Neural crest cell (in vitro differentiated cells): ENCODE measurements around the gene FNDC3B. TPM values are rescaled to one million over a fixed set of nuclear protein-coding genes. Genes with fewer than 3 reads are reported as not detected.
A peak's percentile ranks its signal among the peaks of the same experiment; 100 is the strongest.

Experiments used
- DNase-seq: peaks from one replicate; pipeline ENCODE4 v3.0.0; 2021; ENCODE audit warnings: low read depth, mixed read lengths, low spot score
- H3K27ac Mint-ChIP-seq: one replicate; pipeline ENCODE4 v1.8.0; 2021; ENCODE audit warnings: mild to moderate bottlenecking, mixed read lengths; ENCODE audit not compliant: unreplicated experiment
- H3K27me3 Mint-ChIP-seq: 2 replicates; pipeline ENCODE4 v1.8.0; 2021; ENCODE audit warnings: low read depth, mild to moderate bottlenecking, mixed read lengths
- H3K36me3 Mint-ChIP-seq: 2 replicates; pipeline ENCODE4 v1.8.0; 2021; ENCODE audit warnings: low read depth, mild to moderate bottlenecking, mixed read lengths
- H3K4me1 Mint-ChIP-seq: 2 replicates; pipeline ENCODE4 v1.8.0; 2021; ENCODE audit warnings: mixed read lengths
- H3K4me3 Mint-ChIP-seq: one replicate; pipeline ENCODE4 v1.8.0; 2021; ENCODE audit warnings: mild to moderate bottlenecking, mixed read lengths
- H3K9me3 Mint-ChIP-seq: 2 replicates; pipeline ENCODE4 v1.8.0; 2021; ENCODE audit warnings: mixed read lengths
- total RNA-seq: library from RNA; stranded (reverse); gene quantifications from 2 replicates; pipeline ENCODE4 v1.2.1, GENCODE V29; 2021
- TF ChIP-seq, protein P1 (sequence below): fragments of 200-600 bp; sonication (generic); conservative IDR thresholded peaks from 2 replicates; pipeline ENCODE4 v1.5.0; 2021; ENCODE audit warnings: antibody characterized with exemption, mild to moderate bottlenecking

FNDC3B gene
- total RNA-seq, 1 donor from 2014 or later: 41.5 TPM

DNA sequence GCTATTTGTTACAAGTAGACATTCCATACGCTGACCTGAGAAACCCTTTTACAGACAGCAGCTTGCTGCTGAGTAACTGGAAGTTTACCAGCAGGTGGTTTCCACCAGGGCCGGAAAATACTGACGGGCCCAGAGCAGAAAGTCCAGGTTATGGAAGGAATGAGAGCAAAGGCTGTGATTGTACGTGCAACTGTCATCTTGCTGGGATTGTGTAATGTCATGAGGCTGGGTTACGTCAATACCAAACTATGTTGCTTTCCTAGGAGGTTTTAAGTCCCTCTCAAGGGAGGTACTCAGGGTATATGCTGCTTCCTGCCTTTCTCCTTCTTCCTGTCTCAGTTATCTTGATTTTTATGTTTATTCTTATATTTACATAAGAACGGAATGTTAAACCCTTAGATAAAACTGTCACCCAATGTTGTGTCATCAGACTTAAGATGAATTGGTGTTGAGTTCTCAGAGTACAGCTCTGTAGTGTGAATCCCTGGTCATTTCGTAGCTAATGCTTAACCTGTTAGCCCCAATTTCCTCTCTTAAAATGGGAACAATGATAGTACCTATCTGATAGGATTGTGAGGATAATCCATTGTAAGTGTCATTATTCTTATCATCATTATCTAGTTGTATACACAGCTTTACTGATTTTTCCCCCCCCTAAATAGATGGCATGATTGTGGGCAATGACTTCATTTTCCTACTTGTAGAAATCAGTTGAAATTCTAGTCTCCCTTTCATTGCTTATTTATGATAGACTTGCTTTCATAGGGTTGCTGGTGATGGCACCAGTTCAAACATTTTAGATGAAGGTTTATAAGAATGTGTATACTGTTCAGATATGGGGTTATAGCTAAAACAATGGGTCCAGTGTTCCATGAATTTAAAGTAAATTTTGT lies 101.4 kb downstream of the FNDC3B start:
- DNase-seq: no peak
- TF ChIP-seq, protein P1, sequence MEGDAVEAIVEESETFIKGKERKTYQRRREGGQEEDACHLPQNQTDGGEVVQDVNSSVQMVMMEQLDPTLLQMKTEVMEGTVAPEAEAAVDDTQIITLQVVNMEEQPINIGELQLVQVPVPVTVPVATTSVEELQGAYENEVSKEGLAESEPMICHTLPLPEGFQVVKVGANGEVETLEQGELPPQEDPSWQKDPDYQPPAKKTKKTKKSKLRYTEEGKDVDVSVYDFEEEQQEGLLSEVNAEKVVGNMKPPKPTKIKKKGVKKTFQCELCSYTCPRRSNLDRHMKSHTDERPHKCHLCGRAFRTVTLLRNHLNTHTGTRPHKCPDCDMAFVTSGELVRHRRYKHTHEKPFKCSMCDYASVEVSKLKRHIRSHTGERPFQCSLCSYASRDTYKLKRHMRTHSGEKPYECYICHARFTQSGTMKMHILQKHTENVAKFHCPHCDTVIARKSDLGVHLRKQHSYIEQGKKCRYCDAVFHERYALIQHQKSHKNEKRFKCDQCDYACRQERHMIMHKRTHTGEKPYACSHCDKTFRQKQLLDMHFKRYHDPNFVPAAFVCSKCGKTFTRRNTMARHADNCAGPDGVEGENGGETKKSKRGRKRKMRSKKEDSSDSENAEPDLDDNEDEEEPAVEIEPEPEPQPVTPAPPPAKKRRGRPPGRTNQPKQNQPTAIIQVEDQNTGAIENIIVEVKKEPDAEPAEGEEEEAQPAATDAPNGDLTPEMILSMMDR: no peak
- Mint-ChIP-seq H3K36me3 (peaks cover 9% of the 10 kb centered on the region), H3K27ac (peak overlapping the region; percentile 93), H3K27me3 (no peaks in the 10 kb centered on the region), H3K4me3 (peak overlapping the region; percentile 11), H3K9me3 (peaks cover 5% of the 10 kb centered on the region), H3K4me1 (peaks cover 85% of the 10 kb centered on the region)

DNA sequence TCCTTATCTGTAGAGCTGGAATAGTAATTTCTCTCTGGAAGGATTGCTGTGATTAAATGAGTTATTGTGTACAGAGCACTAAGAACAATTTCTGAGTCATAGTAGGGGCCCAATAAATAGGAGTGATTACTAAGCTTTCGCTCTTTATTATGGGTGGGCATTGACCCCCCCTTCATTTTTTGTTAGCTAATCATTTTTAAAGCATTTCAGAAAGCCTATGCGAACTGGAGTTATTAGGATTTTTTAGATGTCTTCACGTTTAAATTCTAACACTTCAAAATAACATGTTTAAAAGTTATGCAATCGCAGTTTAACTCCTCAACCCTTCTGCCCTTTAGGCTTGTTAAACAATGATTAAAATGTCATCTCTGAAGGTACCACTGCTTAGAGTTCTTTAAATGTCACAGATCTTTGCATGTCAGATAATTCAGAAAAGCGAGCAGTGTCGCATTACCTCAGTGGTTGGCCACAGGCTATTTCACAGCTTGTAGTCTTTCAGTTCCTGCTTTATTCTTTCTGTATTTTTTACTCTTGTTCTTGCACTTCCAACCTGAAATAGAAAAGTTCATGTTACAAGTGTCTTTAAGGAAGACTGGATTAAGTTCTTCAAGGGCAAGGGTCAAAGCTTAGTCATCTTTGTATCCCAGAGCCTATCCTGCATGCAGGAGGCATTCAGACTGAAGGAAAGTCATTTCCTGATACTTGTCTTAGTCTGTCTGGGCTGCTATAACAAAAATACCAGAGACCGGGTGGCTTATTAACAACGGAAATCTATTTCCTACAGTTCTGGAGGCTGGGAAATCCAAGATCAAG lies 102.9 kb downstream of the FNDC3B start:
- DNase-seq: no peak
- Mint-ChIP-seq H3K4me1 (peaks cover 81% of the 10 kb centered on the region), H3K27ac (peak overlapping the region; percentile 31), H3K36me3 (peaks cover 9% of the 10 kb centered on the region), H3K27me3 (no peaks in the 10 kb centered on the region), H3K9me3 (peaks cover 5% of the 10 kb centered on the region), H3K4me3 (no peak overlapping the region)
- TF ChIP-seq, protein P1: no peak

DNA sequence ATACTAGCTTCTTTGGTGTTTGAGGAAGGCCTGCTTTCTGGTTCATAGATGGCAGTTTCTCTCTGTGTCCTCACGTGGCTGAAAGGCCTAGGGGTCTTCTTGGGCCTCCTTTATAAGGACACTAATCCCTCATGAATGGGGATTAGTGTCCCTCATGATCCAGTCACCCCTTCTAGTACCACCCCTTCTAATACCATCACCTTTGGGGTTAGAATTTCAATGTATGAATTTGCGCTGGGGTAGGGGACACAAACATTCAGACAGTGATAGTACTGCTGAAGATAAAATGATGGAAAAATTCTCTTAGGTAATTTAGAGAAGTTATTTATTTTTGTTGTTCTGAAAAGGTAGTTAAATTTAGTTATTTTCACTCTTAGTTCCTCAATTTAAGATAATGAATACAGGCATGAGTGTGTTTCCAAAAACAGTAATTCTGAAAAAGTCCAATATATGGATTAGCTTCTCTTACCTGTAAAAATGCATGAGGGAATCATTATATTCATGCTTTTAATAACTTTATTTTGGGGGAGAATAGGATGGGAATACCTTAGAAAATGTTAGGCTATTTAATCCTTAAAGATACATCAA lies 103.6 kb downstream of the FNDC3B start:
- H3K27ac Mint-ChIP-seq: no peak overlapping the region
- H3K4me3 Mint-ChIP-seq: no peak overlapping the region
- no peaks in the 10 kb centered on the region for H3K27me3 Mint-ChIP-seq

DNA sequence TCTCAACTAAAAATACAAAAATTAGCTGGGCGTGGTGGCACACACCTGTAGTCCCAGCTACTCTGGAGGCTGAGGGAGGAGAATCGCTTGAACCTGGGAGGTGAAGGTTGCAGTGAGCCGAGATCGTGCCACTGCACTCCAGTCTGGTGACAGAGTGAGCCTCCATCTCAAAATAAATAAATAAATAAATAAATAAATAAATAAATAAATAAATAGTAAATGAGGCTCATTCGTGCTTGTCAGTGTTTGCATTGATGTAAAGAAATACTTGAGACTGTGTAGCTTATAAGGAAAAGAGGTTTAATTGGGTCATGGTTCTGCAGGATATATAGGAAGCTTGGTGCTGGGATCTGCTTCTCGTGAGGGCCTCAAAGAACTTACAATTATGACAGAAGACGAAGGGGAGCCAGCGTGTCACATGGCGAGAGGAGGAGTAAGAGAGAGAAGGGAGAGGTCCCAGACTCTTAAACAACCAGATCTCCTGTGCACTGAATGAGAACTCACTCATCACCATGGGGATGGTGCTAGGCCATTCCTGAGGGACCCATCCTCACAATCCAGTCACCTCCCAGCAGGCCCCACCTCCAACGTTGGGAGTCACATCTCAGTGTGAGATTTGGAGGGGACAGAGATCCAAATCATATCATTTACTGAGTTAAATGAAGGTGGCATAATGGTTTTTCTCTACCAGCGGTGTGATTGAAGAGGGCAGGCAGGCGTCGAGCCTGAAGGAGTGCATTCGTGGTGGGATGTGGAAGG lies 104.5 kb downstream of the FNDC3B start:
- Mint-ChIP-seq H3K27ac (no peak overlapping the region), H3K27me3 (no peaks in the 10 kb centered on the region), H3K9me3 (peaks cover 5% of the 10 kb centered on the region), H3K4me3 (no peak overlapping the region), H3K4me1 (peaks cover 73% of the 10 kb centered on the region), H3K36me3 (peaks cover 9% of the 10 kb centered on the region)
- TF ChIP-seq, protein P1: no peak
- DNase-seq: no peak

More for the DNA sequence above, 103.6 kb downstream of the FNDC3B start:
- Mint-ChIP-seq H3K4me1 (peaks cover 74% of the 10 kb centered on the region), H3K36me3 (peaks cover 9% of the 10 kb centered on the region), H3K9me3 (peaks cover 5% of the 10 kb centered on the region)
- DNase-seq: no peak
- TF ChIP-seq, protein P1: no peak

DNA sequence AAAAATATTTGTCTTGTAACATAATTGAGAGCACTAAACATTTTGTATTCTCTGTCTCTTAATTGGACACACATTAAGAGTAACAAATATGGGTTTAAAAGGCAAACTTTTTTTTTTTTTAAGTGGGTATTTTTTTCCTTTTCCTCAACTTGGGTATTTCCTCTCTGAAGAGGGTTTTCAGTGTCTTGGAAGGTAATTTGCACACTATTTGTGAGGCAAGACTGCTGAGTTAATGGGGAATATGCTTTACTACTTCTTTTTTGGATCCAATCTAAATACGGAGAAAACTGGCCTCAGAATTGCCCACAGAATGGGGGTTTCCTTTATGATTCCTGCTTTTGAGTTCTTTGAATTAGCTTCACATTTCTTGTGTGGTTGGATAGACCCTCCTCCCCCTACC lies 105.2 kb downstream of the FNDC3B start:
- no peak for DNase-seq
- TF ChIP-seq, protein P1: no peak
- H3K27me3 Mint-ChIP-seq: no peaks in the 10 kb centered on the region
- H3K4me3 Mint-ChIP-seq: no peak overlapping the region
- H3K36me3 Mint-ChIP-seq: peaks cover 9% of the 10 kb centered on the region
- no peak overlapping the region for H3K27ac Mint-ChIP-seq
- peaks cover 66% of the 10 kb centered on the region for H3K4me1 Mint-ChIP-seq
- H3K9me3 Mint-ChIP-seq: peaks cover 5% of the 10 kb centered on the region
